ENCODE results near the gene MOXD1. TPM values are rescaled to one million over a fixed set of nuclear protein-coding genes. Genes with fewer than 3 reads are reported as not detected.
"Not testable (repeated sequence)": the region's sequence is repeated elsewhere in the genome, so short reads cannot be mapped to it uniquely, and the experiment has no call there.

MOXD1 gene
- total RNA-seq, 1 donor from 2014 or later, result 31.4 TPM

DNA sequence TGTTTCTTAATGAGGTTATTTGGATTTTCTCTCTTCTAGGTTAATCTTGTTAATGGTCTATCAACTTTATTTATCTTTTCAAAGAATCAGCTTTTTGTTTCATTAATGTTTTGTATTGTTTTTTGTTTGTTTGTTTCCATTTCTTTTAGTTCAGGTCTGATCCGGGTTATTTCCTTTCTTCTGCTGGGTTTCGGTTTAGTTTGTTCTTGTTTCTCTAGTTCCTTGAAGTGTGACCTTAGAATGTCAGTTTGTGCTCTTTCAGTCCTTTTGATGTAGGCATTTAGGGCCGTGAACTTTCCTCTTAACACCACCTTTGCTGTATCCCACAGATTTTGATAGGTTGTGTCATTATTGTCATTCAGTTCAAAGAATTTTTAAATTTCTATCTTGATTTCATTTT, 49.3 kb downstream of the MOXD1 start:
- not testable (repeated sequence) for ATAC-seq

DNA sequence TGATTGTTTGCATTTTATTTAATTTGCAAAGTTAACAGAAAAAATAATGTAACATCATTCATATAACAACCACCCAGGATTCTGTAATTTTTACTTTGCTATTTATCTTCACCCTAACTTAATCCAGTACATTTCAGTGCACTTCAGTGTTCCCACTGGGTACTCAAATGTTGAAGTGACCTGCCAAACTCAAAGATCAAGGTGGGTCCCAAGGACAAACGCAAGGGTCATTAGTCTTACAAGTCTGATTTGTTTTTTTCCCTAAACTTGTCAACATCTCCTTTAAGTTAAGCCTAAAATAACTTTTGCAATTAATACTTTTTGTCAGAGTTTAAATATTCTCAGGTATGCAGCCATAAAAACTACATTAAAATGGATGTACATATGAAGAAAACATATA, 53.0 kb downstream of the MOXD1 start:
- ATAC-seq, result no peak

DNA sequence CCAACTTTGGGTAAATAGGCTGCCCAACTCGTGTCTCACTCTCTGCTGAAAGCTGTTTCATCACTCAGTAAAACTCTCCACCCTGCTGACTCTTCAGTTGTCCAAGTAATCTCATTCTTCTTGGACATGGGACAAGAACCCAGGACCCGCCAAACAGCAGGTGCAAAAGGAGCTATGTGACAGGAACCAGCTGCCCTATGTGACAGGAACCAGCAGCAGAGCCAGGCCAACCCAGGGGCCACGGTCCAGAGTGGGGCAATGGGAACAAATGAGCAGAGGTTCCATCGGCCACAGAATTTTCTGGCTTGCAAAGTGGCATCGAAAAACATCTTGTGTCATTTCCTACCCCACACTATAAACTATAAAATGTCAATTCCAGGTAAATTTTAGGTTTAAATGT, 56.5 kb downstream of the MOXD1 start:
- ATAC-seq, result no peak

DNA sequence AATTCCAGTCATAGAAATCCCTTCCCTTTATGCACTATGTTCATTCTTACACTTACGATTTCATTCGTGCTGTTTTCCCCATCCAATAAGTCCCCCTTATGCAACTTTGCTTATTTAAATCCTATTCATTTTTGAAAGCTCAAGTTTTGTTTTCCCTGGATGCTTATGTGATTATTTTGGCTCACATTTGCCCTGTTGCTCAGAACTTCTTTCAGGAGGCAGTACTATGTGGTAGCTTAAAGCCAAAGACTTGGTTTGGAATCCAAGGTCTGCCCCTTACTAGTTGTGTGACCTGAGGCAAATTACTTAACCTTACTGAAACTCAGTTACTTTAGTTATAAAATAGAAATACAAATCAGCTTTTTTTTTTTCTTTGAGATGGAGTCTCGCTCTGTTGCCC, 59.6 kb downstream of the MOXD1 start:
- ATAC-seq, result no peak

DNA sequence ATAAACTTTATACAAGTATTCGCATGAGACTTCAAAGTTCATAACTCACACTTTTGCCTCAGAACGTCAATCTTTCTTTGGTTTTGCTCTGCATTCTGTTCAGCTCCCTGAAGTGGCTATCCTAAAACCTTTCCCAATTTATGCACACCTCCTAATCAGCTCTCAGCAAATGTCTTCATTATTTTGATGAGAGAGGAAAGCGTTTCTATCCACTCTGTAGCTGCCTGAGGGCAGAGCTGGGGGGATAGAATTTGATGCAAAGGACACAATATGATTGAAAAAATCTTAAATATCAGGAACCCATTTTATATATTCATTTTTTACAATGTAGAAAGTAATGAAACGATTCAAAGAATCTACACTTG, 66.8 kb downstream of the MOXD1 start:
- no peak for ATAC-seq

DNA sequence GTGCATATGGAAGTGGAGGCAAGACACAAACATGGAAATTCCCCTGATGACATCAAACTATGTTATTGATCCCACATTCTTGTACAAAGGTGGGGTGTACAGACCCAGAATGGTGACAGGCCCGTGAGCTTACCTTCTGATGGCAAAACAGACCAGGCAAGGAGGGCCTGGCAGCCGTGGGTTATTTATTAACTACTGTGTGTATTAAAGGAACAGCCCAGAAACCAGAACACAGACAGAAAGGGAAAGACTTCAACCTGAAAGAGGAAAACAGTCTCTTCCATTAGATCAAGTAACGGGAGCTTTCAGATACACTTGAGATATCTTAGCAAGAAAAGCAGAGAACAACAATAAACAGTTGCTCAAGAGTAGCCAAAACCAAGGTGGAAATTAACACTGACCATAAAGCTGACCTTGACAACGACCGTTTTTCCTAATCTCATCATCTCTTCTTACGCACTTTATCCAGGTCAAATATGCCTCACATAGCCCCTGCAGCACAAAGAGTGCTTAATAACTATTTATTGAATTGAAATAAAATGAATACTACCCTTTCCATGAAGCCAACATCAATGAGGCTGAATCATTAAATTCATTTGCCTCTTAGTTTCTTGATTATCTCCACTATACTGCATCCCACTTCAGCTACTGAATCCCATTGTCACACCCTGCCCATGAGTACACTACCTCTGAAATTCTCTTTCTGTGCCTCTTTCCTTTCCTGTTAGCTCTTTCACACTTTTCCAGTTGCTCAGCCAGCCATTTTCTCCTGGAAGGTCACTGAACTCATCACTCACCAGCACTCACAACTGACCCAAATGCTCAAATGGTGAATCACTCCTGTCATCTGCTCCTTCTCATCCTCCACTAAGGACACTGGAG, 67.4 kb downstream of the MOXD1 start:
- ATAC-seq, result peak; percentile 71

DNA sequence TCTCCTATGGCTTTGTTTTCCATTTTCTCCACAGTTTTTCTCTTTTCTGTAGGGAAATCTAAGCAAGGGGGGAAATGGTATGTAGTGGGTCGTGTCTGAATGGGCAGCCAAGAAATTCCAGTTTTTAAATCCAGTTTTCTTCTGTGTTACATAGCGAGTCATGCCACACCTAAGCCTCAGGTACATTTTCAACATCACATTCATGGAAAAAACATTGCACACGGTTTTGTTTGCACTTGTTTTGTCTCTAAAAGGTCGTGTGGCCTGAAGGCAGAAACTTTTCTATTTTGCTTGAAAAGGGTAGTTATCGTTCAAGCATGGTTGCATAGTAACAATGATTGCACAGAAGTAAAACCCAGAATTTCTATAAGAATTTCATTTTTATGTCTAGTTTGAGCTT, 70.5 kb downstream of the MOXD1 start:
- peak; percentile 43 for ATAC-seq

DNA sequence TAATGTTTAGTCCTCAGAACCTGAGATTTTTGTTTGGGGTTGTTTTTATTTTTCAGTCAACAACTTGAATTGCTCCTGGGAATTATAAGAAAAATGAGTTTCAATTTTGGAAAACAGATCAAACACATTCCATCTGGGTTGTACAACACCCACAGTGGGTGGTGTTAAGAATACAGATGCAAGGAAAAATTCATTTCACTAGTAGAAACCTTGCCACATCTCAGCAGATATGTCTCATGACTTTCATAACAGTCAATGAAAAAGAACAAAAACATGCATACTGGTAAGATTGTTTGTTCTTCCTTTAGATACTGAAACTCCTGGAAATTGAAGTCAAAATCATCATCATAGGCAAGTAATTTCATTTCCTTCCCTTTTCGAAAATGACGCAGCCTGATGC, 78.9 kb downstream of the MOXD1 start:
- ATAC-seq, result no peak

DNA sequence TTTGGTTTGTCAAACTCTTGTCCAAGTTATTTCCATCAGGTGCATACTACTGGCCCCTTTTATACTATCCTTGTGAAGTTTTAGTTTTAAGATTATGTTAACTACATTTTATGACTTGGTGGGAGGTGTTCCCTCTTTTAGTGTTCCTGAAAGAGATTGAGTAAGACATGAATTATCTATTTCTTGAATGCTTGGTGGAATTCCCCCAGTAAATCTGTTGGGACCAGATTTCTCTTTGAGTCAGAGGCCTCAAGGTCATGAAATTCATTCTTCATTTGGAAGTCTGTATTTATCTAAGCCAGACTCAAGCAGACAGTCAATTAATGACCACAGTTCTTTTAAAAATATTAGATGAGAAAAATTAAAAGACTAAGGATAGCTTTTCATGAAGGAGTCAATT, 81.3 kb downstream of the MOXD1 start:
- no peak for ATAC-seq

DNA sequence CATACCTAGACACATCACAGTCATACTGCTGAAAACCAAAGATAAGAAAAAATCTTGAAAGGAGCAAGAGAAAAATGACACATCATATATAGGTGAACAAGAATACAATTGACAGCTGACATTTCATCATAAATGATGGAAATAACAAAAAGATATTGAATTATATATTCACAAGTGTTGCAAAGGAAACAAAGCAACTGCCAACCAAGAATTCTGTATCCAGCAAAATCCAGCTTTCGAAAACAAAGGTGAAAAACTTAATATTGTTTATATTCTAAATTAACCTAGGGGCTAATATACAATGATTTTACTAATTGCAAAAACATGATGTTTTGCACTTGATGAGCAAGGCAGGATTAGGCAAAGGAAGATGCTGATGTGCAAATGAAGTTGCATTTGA, 84.3 kb downstream of the MOXD1 start:
- ATAC-seq, result no peak

DNA sequence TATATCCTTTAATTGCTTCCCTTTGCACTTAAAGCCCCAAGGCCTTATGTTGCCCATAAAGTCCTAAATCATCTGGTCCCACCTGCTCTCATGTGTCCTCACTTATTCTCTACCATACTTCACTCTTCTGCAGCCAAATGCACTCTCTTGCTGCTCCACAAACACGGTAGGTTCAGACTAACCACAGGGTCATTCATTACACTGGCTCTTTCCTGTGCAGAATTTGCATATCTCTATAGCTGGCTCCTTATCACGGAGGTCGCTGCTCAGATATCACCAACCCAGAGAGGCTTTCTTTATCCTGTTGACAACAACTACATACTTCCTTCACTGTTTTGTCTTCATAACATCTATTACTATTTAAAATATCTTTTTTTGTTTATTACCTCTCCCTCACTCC, 86.8 kb downstream of the MOXD1 start:
- no peak for ATAC-seq

DNA sequence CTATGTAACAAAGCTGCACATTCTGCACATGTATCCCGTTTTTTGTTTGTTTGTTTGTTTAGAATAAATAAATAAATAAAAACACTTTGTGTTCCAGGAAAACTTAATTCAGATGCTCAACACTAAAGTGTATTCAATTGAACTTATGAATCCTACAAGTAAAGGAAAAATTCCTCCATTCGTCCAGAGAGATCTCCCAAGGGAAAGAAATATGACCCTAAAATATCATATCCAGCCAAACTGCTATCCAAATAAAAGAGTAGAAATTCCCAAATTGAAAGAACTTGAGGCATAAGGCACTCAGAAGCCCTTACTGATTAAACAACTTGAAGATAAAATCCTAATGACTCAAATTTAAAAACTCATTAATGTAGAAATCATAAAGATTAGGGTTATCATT, 90.4 kb downstream of the MOXD1 start:
- no peak for ATAC-seq

DNA sequence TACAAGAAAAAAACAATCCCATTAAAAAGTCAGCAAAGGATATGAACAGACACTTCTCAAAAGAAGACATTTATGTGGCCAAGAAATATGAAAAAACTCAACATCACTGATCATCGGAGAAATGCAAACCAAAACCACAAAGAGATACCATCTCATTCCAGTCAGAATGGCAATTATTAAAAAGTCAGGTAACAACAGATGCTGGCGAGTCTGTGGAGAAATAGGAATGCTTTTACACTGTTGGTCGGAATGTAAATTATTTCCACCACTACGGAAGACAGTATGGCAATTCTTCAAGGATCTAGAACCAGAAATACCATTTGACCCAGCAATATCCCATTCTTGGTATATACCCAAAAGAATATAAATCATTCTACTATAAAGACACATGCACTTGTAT, 91.1 kb downstream of the MOXD1 start:
- ATAC-seq, result not testable (repeated sequence)

DNA sequence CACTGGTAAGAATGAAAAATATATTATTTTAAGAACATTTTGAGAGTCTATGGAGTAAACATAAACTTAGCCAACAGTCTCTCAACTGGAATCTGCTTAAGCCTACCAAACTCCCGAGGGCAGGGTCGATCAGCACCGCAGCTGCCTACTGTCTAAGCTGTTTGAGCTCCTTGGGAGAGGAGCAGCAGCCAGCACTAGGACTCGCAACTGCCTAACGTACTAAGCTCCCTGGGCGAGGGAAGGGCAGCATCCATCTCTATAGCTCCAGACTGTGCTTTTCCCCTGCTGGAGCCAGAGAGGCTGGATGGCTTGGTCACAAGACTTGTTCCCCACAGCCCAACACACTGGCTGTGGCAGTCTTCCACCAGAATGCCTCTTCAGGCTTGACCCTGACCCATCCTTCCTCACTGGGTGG, 96.4 kb downstream of the MOXD1 start:
- ATAC-seq, result no peak

DNA sequence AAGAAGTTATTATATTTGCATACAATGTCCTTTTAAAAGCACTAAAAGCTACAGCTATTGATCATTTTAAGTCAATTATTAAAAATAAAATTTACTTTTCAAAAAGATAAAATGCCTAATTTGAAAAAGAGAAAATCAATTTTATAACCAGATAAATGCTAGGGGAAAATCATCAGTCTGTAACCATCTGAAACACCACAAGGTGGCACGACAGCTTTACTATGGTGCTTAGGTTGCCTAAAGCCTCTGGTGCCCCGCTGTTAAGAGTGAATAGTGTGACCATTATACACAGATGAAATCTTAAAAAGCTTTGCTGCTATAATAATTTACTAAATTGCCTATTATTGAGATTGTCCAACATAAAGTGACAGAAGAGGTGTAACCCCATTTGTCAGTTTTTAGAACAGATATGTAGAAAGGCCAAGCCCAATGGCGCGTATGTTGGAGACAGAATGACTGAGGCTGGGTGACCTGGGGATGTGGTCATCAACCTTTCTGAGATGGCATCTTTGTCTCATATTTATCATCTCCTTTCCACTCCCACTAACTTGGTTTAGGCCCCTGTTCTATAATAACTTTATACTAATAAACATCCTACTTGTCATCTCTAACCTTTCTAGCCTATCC, 100.8 kb downstream of the MOXD1 start:
- peak; percentile 66 for ATAC-seq

DNA sequence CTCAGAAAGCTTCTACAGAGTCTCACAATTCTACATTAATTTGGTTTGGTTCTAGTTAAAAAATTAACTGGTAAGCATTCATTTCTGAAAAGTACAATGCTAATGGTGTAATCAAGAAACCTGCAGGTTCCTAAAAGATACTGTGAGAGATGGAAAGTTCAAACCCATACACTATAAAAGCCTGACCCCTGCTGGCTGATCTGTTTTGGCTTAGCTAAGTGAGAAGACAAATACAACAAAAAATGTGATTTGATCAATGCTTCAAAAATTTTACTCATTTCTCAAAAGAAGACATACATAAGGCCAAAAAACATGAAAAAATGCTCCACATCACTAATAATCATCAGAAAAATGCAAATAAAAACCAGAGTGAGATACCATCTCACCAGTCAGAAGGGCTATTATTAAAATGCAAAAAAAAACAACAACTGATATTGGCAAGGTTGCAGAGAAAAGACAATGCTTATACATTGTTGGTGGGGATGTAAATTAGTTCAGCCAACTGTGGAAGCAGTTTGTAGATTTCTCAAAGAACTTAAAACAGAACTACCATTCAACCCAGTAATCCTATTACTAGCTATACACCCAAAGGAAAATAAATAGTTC, 102.8 kb downstream of the MOXD1 start:
- no peak for ATAC-seq

DNA sequence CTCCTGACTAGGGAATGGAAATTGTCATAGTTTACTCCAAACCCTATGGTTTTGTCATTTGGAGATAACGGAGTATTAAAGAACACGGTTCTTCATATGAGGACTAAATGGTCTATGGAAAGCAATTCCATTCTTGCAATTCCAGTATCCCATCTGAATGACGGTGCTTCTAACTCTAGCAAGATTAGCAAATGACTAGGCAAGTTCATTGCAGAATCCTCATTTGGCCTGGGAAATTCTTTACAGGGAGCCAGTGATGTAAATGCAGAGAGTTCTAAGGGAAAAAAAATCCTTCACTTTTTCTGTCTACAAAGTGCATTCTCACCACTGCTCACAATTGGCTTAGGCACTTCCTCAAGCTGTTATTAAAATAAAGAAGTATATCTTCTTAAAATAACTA, 111.5 kb downstream of the MOXD1 start:
- ATAC-seq, result no peak

DNA sequence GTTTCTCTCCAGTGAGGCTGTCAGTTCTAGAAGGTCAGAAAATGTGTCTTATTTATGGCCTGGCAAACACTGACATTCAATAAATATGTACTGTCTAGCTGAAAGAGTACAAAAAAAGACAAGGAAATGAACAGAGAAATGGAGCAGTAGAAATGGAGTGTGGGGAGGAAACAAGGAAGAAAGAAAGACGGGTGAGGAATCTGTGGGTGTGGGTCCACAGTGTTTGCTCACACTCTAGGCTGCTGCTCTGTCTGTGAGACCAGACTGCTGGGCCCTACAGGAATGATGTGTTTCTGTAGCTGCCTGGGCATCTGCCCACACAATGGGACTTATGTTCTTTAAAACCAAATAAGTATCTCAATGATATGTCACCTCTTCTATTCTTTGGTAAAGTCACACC, 114.2 kb downstream of the MOXD1 start:
- no peak for ATAC-seq

DNA sequence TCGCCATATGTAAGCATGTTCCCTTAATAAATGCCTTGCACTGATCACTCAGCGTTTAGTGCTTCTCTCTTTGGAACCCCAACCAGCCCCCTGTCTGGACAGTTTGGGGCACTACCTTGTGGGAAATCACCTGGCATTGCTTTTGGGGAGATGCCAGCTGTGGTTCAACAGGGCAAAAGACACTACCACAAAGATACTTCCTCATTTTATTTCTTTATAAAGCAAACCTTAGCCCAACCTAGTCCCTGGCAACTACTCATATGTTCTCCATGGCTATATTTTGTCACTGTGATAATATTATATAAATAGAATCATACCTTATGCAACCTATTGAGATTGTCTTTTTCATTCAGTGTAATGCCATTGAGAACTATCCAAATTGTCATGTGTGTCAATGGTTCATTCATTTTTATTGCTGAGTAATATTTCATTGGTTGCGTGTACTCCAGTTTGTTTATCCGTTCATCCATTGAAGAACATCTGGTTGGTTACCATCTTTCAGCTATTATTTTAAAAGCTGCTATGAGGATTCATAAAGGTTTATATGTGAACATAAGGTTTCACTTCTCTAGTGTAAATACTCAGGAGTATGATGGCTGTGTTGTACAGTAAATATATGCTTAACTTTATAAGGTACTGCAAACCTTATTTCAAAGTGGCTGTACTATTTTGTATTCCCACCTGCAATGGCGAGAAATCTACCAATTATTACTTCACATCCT, 114.8 kb downstream of the MOXD1 start:
- no peak for ATAC-seq

DNA sequence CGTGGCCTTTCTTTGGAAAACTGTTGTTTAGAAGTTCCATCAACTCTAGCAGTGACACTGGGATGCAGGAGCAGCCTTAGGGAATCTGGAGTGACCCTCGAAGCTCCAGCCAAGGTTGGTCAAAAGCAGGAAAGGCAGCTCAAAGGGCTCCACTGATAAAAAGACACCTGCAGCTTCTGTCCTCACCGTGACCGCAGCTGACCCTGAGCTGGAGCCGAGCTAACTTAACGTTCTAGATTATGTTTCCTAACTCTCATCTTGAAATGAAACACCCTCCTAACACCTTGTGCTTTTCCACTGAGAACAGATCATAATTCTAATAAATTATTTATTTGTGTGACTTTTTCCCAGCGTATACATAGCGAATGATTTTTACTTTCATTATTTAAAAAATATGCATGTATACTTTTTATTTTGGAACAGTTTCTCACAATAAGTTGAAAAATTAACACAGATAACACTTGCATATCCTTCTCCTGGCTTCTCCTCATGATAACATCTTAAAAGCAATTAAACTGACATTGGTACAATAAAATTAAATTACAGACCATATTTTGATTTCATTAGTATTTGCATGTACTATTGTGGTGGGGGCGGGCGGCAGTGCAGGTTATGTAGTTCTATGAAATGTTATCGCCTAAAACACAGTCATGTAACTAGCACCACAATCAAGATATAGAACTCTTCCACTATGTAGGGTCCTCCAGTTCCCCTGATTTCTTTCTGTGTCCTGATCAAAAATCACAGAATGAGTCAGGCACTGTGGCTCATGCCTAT, 116.1 kb downstream of the MOXD1 start:
- ATAC-seq, result no peak

DNA sequence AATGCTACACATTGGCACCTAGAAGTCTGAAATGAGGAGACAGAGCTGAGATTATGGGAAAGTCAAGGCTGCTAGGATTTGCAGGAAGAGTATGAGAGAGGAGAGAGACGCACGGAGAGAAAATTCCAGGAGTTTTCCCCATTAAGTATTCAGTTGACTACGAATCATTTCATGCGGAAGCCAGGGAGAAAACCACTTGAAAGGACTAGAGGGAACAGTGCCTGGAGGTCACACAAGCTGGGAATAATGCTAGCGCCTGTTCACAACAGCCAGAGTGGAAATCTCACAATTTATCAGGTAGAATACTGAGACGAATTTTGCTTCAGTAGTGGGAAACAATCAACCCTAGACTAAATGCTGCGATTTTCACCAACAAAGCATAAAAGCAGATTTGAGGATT, 118.6 kb downstream of the MOXD1 start:
- ATAC-seq, result no peak

DNA sequence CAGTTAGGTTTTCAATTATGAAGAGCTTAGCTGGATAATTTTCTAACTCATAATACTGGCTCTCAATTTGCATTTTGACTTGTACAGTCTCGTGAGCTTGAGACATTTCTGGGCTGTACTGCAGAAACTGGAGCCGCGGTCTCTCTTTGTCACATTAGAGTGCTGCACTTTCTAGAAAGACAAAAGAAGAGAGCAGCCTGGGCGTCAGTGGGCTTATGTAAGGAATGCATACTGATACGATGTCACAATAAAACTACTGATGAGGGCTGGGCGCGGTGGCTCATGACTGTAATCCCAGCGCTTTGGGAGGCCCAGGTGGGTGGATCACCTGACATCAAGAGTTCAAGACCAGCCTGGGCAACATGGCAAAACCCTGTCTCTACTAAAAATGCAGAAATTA, 120.8 kb downstream of the MOXD1 start:
- no peak for ATAC-seq

Data from esophagus mucosa (tissue), 1 donor.